ENCODE results near the gene DDX1. TPM values are rescaled to one million over a fixed set of nuclear protein-coding genes. Genes with fewer than 3 reads are reported as not detected.

The DDX1 gene
- total and polyA plus RNA-seq, 2 donors from 2014 or later = 84.0 to 90.0 TPM

- DNase-seq (no peak), FAIRE-seq (no peak)
- Histone ChIP-seq H3K9ac (ENCODE audit: low read length in 3 of 3) (no peak overlapping the region), H3K4me1 (ENCODE audit: control insufficient read depth in 2 of 3, insufficient read depth in 2 of 3, low read depth in 1 of 3, low read length in 3 of 3) (no peaks in the 10 kb centered on the region), H3K9me3 (ENCODE audit: control insufficient read depth in 2 of 3, insufficient read depth in 1 of 3, low read length in 3 of 3) (no peaks in the 10 kb centered on the region), H3K4me3 (ENCODE audit: low read length in 3 of 3) (no peak overlapping the region), H3K36me3 (ENCODE audit: control insufficient read depth in 2 of 3, insufficient read depth in 3 of 3, low read length in 3 of 3) (peaks cover 0 to 5% (median 3%) of the 10 kb centered on the region in 3 donors), H3K27me3 (ENCODE audit: control insufficient read depth, insufficient read depth, low read length) (no peaks in the 10 kb centered on the region), H3K27ac (ENCODE audit: low read depth in 2 of 2, low read length in 2 of 2) (no peak overlapping the region)
- intact Hi-C loops (cut with DNase I) = no loop called here
- TF ChIP-seq, protein P1, sequence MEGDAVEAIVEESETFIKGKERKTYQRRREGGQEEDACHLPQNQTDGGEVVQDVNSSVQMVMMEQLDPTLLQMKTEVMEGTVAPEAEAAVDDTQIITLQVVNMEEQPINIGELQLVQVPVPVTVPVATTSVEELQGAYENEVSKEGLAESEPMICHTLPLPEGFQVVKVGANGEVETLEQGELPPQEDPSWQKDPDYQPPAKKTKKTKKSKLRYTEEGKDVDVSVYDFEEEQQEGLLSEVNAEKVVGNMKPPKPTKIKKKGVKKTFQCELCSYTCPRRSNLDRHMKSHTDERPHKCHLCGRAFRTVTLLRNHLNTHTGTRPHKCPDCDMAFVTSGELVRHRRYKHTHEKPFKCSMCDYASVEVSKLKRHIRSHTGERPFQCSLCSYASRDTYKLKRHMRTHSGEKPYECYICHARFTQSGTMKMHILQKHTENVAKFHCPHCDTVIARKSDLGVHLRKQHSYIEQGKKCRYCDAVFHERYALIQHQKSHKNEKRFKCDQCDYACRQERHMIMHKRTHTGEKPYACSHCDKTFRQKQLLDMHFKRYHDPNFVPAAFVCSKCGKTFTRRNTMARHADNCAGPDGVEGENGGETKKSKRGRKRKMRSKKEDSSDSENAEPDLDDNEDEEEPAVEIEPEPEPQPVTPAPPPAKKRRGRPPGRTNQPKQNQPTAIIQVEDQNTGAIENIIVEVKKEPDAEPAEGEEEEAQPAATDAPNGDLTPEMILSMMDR (IDR thresholded peaks at IDR 0.05; ENCODE audit: borderline replicate concordance, extremely low read depth, insufficient read depth) = no peak
These were observed 44.4 kb upstream of the DDX1 start for GRCh38 chr2:15547115-15547876.

- Histone ChIP-seq H3K36me3 (ENCODE audit: control insufficient read depth in 2 of 3, insufficient read depth in 3 of 3, low read length in 3 of 3) (peaks cover 0 to 7% (median 3%) of the 10 kb centered on the region in 3 donors), H3K27me3 (ENCODE audit: control insufficient read depth, insufficient read depth, low read length) (no peaks in the 10 kb centered on the region), H3K9me3 (ENCODE audit: control insufficient read depth in 2 of 3, insufficient read depth in 1 of 3, low read length in 3 of 3) (no peaks in the 10 kb centered on the region), H3K4me3 (ENCODE audit: low read length in 3 of 3) (no peak overlapping the region), H3K9ac (ENCODE audit: low read length in 3 of 3) (no peak overlapping the region), H3K27ac (ENCODE audit: low read depth in 2 of 2, low read length in 2 of 2) (no peak overlapping the region), H3K4me1 (ENCODE audit: control insufficient read depth in 2 of 3, insufficient read depth in 2 of 3, low read depth in 1 of 3, low read length in 3 of 3) (no peaks in the 10 kb centered on the region)
- TF ChIP-seq, protein P1 (IDR thresholded peaks at IDR 0.05; ENCODE audit: borderline replicate concordance, extremely low read depth, insufficient read depth) = no peak
- no peak for DNase-seq
- no peak for FAIRE-seq
- intact Hi-C loops (cut with DNase I) = no loop called here
These were observed 42.7 kb upstream of the DDX1 start for GRCh38 chr2:15548974-15549373.

DNA sequence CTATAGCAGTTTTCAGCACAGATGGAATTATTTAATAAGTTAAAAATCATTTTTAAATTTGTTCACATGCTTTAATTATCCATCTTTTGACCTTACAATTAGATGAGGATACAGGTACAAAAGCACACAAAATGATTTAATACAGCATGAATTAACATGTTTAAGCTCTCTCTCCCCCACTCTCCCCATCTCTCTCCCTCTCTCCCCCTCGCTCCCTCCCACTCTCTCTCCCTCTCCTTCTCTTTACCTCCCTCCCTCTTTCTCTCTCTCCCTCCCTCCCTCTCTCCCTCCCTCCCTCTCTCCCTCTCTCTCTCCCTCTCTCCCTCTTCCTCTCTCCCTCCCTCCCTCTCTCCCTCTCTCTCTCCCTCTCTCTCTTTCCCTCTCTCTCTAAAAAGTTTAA lies 38.1 kb upstream of the DDX1 start:
- H3K9ac ChIP-seq (ENCODE audit: low read length in 3 of 3) = no peak overlapping the region
- no peak for FAIRE-seq
- H3K36me3 ChIP-seq (ENCODE audit: control insufficient read depth in 2 of 3, insufficient read depth in 3 of 3, low read length in 3 of 3) = peaks cover 3 to 7% (median 3%) of the 10 kb centered on the region in 3 donors
- H3K27ac ChIP-seq (ENCODE audit: low read depth in 2 of 2, low read length in 2 of 2) = no peak overlapping the region
- intact Hi-C loops (cut with DNase I) = no loop called here
- no peak overlapping the region for H3K4me3 ChIP-seq (ENCODE audit: low read length in 3 of 3)
- TF ChIP-seq, protein P1 (IDR thresholded peaks at IDR 0.05; ENCODE audit: borderline replicate concordance, extremely low read depth, insufficient read depth) = no peak
- no peaks in the 10 kb centered on the region for H3K9me3 ChIP-seq (ENCODE audit: control insufficient read depth in 2 of 3, insufficient read depth in 1 of 3, low read length in 3 of 3)
- H3K27me3 ChIP-seq (ENCODE audit: control insufficient read depth, insufficient read depth, low read length) = no peaks in the 10 kb centered on the region
- no peak for DNase-seq
- no peaks in the 10 kb centered on the region for H3K4me1 ChIP-seq (ENCODE audit: control insufficient read depth in 2 of 3, insufficient read depth in 2 of 3, low read depth in 1 of 3, low read length in 3 of 3)

Measured in kidney (tissue), 14 donors.